T-helper 2 cell treated with Interferon-gamma antibody and Interleukin-4, amounts not matched to agents 5 μg/mL and 100 μg/mL, for 36 hours (primary cell): ENCODE results near the gene WDR64.
"Not testable (repeated sequence)": the region's sequence is repeated elsewhere in the genome, so short reads cannot be mapped to it uniquely, and the experiment has no call there.

Source experiments
- DNase-seq: peaks from one replicate; pipeline ENCODE4 v3.0.0; 2021; ENCODE audit warnings: low spot score
- H3K27ac Mint-ChIP-seq: one replicate; pipeline ENCODE4 v1.8.0; 2021; ENCODE audit warnings: mild to moderate bottlenecking, mixed read lengths
- H3K27me3 Mint-ChIP-seq: one replicate; pipeline ENCODE4 v1.8.0; 2021; ENCODE audit warnings: low read depth, mixed read lengths
- H3K36me3 Mint-ChIP-seq: one replicate; pipeline ENCODE4 v1.8.0; 2021; ENCODE audit warnings: low read depth, mixed read lengths
- H3K4me1 Mint-ChIP-seq: one replicate; pipeline ENCODE4 v1.8.0; 2021; ENCODE audit warnings: low read depth, mixed read lengths
- H3K4me3 Mint-ChIP-seq: one replicate; pipeline ENCODE4 v1.8.0; 2022; ENCODE audit warnings: mild to moderate bottlenecking, moderate library complexity, mixed read lengths
- H3K9me3 Mint-ChIP-seq: one replicate; pipeline ENCODE4 v1.8.0; 2021; ENCODE audit warnings: mixed read lengths

The WDR64 gene

GRCh38 chr1:241772932-241773500 lies 120.9 kb downstream of the WDR64 start:
- no peaks in the 10 kb centered on the region for H3K4me1 Mint-ChIP-seq
- DNase-seq: no peak
- H3K27ac Mint-ChIP-seq: no peak overlapping the region
- H3K9me3 Mint-ChIP-seq: no peaks in the 10 kb centered on the region
- H3K27me3 Mint-ChIP-seq: no peaks in the 10 kb centered on the region
- H3K36me3 Mint-ChIP-seq: no peaks in the 10 kb centered on the region
- H3K4me3 Mint-ChIP-seq: no peak overlapping the region

- H3K27me3 Mint-ChIP-seq: no peaks in the 10 kb centered on the region
- no peaks in the 10 kb centered on the region for H3K9me3 Mint-ChIP-seq
- no peak overlapping the region for H3K27ac Mint-ChIP-seq
- H3K36me3 Mint-ChIP-seq: no peaks in the 10 kb centered on the region
- no peaks in the 10 kb centered on the region for H3K4me1 Mint-ChIP-seq
- no peak for DNase-seq
- H3K4me3 Mint-ChIP-seq: no peak overlapping the region
Observed at GRCh38 chr1:241773991-241774390, 121.9 kb downstream of the WDR64 start.

GRCh38 chr1:241775021-241775420 lies 122.9 kb downstream of the WDR64 start:
- H3K4me3 Mint-ChIP-seq: no peak overlapping the region
- no peak overlapping the region for H3K27ac Mint-ChIP-seq
- H3K9me3 Mint-ChIP-seq: no peaks in the 10 kb centered on the region
- no peaks in the 10 kb centered on the region for H3K4me1 Mint-ChIP-seq
- no peak for DNase-seq
- H3K36me3 Mint-ChIP-seq: no peaks in the 10 kb centered on the region
- H3K27me3 Mint-ChIP-seq: no peaks in the 10 kb centered on the region

GRCh38 chr1:241776911-241777310 lies 124.8 kb downstream of the WDR64 start:
- DNase-seq: no peak
- no peak overlapping the region for H3K27ac Mint-ChIP-seq
- H3K27me3 Mint-ChIP-seq: no peaks in the 10 kb centered on the region
- H3K4me3 Mint-ChIP-seq: no peak overlapping the region
- H3K4me1 Mint-ChIP-seq: no peaks in the 10 kb centered on the region
- H3K9me3 Mint-ChIP-seq: no peaks in the 10 kb centered on the region
- no peaks in the 10 kb centered on the region for H3K36me3 Mint-ChIP-seq

GRCh38 chr1:241778117-241778516 lies 126.0 kb downstream of the WDR64 start:
- H3K4me1 Mint-ChIP-seq: no peaks in the 10 kb centered on the region
- no peaks in the 10 kb centered on the region for H3K36me3 Mint-ChIP-seq
- no peak overlapping the region for H3K27ac Mint-ChIP-seq
- no peak for DNase-seq
- H3K9me3 Mint-ChIP-seq: no peaks in the 10 kb centered on the region
- no peak overlapping the region for H3K4me3 Mint-ChIP-seq
- no peaks in the 10 kb centered on the region for H3K27me3 Mint-ChIP-seq

GRCh38 chr1:241779897-241780296 lies 127.8 kb downstream of the WDR64 start:
- Mint-ChIP-seq H3K36me3 (no peaks in the 10 kb centered on the region), H3K27me3 (no peaks in the 10 kb centered on the region), H3K9me3 (no peaks in the 10 kb centered on the region), H3K4me1 (no peaks in the 10 kb centered on the region), H3K27ac (no peak overlapping the region), H3K4me3 (no peak overlapping the region)
- no peak for DNase-seq

- Mint-ChIP-seq H3K36me3 (no peaks in the 10 kb centered on the region), H3K4me1 (no peaks in the 10 kb centered on the region), H3K27me3 (no peaks in the 10 kb centered on the region), H3K9me3 (no peaks in the 10 kb centered on the region), H3K4me3 (no peak overlapping the region), H3K27ac (no peak overlapping the region)
- DNase-seq: no peak
Observed at GRCh38 chr1:241782396-241782795, 130.3 kb downstream of the WDR64 start.

- no peak for DNase-seq
- Mint-ChIP-seq H3K27me3 (no peaks in the 10 kb centered on the region), H3K27ac (no peak overlapping the region), H3K36me3 (no peaks in the 10 kb centered on the region), H3K4me1 (no peaks in the 10 kb centered on the region), H3K9me3 (no peaks in the 10 kb centered on the region), H3K4me3 (no peak overlapping the region)
Observed at GRCh38 chr1:241787691-241788090, 135.6 kb downstream of the WDR64 start.

- no peaks in the 10 kb centered on the region for H3K4me1 Mint-ChIP-seq
- no peaks in the 10 kb centered on the region for H3K27me3 Mint-ChIP-seq
- H3K27ac Mint-ChIP-seq: no peak overlapping the region
- no peak for DNase-seq
- no peaks in the 10 kb centered on the region for H3K9me3 Mint-ChIP-seq
- no peak overlapping the region for H3K4me3 Mint-ChIP-seq
- H3K36me3 Mint-ChIP-seq: no peaks in the 10 kb centered on the region
Observed at GRCh38 chr1:241789061-241789460, 137.0 kb downstream of the WDR64 start.

GRCh38 chr1:241799416-241799815 lies 147.3 kb downstream of the WDR64 start:
- peaks cover 2% of the 10 kb centered on the region for H3K27me3 Mint-ChIP-seq
- H3K27ac Mint-ChIP-seq: no peak overlapping the region
- no peaks in the 10 kb centered on the region for H3K36me3 Mint-ChIP-seq
- no peak for DNase-seq
- H3K9me3 Mint-ChIP-seq: no peaks in the 10 kb centered on the region
- H3K4me3 Mint-ChIP-seq: no peak overlapping the region
- no peaks in the 10 kb centered on the region for H3K4me1 Mint-ChIP-seq

- no peak overlapping the region for H3K4me3 Mint-ChIP-seq
Observed at GRCh38 chr1:241800640-241801039, 148.6 kb downstream of the WDR64 start.

GRCh38 chr1:241802863-241803262 lies 150.8 kb downstream of the WDR64 start:
- Mint-ChIP-seq H3K4me3 (no peak overlapping the region), H3K4me1 (no peaks in the 10 kb centered on the region), H3K9me3 (no peaks in the 10 kb centered on the region), H3K36me3 (no peaks in the 10 kb centered on the region), H3K27ac (no peak overlapping the region), H3K27me3 (peaks cover 2% of the 10 kb centered on the region)
- no peak for DNase-seq

More at GRCh38 chr1:241800640-241801039, 148.6 kb downstream of the WDR64 start:
- Mint-ChIP-seq H3K27me3 (peaks cover 2% of the 10 kb centered on the region), H3K36me3 (no peaks in the 10 kb centered on the region), H3K27ac (no peak overlapping the region), H3K9me3 (no peaks in the 10 kb centered on the region), H3K4me1 (no peaks in the 10 kb centered on the region)
- DNase-seq: no peak

GRCh38 chr1:241804706-241805105 lies 152.6 kb downstream of the WDR64 start:
- not testable (repeated sequence) for H3K27ac Mint-ChIP-seq, H3K4me1 Mint-ChIP-seq, H3K4me3 Mint-ChIP-seq, H3K36me3 Mint-ChIP-seq, H3K27me3 Mint-ChIP-seq, DNase-seq, H3K9me3 Mint-ChIP-seq

GRCh38 chr1:241808265-241808664 lies 156.2 kb downstream of the WDR64 start:
- H3K4me3 Mint-ChIP-seq: no peak overlapping the region
- no peaks in the 10 kb centered on the region for H3K27me3 Mint-ChIP-seq
- H3K9me3 Mint-ChIP-seq: no peaks in the 10 kb centered on the region
- no peak overlapping the region for H3K27ac Mint-ChIP-seq
- no peaks in the 10 kb centered on the region for H3K4me1 Mint-ChIP-seq
- DNase-seq: no peak
- no peaks in the 10 kb centered on the region for H3K36me3 Mint-ChIP-seq

- DNase-seq: no peak
- no peaks in the 10 kb centered on the region for H3K36me3 Mint-ChIP-seq
- H3K4me1 Mint-ChIP-seq: no peaks in the 10 kb centered on the region
- no peaks in the 10 kb centered on the region for H3K27me3 Mint-ChIP-seq
- no peak overlapping the region for H3K4me3 Mint-ChIP-seq
- no peak overlapping the region for H3K27ac Mint-ChIP-seq
- no peaks in the 10 kb centered on the region for H3K9me3 Mint-ChIP-seq
Observed at GRCh38 chr1:241810769-241811405, 158.8 kb downstream of the WDR64 start.
